ENCODE data around the gene SCGB1C1.

DNA sequence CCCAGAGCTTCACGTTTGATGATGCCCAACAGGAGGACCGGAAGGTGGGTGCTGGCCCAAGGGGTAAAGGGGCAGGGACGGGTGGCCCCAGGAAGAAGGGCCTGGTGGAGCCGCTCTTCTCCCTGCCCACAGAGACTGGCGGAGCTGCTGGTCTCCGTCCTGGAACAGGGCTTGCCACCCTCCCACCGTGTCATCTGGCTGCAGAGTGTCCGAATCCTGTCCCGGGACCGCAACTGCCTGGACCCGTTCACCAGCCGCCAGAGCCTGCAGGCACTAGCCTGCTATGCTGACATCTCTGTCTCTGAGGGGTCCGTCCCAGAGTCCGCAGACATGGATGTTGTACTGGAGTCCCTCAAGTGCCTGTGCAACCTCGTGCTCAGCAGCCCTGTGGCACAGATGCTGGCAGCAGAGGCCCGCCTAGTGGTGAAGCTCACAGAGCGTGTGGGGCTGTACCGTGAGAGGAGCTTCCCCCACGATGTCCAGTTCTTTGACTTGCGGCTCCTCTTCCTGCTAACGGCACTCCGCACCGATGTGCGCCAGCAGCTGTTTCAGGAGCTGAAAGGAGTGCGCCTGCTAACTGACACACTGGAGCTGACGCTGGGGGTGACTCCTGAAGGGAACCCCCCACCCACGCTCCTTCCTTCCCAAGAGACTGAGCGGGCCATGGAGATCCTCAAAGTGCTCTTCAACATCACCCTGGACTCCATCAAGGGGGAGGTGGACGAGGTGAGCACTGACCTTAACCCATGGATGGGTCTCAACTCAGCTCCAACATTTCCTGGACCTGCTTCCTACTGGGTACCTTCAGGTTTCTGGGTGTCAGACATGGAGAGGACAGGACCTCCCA lies 16.6 kb downstream of the SCGB1C1 start:
- TF ChIP-seq POLR2A (IDR thresholded peaks at IDR 0.05; ENCODE audit: low read length) (no peak), GATA1 (IDR thresholded peaks at IDR 0.05; ENCODE audit: low read depth, low read length) (no peak)

All from erythroblast (primary cell).